ENCODE data around the gene RAE1. TPM values are rescaled to one million over a fixed set of nuclear protein-coding genes. Genes with fewer than 3 reads are reported as not detected.

The RAE1 gene
- total RNA-seq, 1 experiment from 2014 or later, result 31.3 TPM

DNA sequence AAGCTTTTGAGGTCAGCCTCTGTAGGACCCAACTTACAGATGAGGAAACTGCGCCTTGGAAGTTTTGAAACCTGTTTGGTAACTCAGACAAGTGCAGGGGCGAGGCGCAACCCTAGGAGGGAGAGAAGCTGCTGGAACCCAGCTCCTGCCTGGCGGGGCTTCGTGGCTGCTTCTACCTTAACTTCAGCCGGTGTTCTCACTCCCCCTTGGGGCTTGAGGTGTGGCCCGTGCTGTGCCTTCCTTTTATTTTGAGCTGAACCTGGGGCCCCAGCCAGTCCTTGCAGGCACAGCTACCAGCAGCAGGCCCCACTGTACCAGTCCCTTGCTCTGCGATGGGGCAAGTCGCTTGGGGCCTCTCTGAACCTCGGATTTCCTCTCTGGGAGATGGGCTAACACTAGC lies 52.2 kb downstream of the RAE1 start (continued):
- TF ChIP-seq, protein P1, sequence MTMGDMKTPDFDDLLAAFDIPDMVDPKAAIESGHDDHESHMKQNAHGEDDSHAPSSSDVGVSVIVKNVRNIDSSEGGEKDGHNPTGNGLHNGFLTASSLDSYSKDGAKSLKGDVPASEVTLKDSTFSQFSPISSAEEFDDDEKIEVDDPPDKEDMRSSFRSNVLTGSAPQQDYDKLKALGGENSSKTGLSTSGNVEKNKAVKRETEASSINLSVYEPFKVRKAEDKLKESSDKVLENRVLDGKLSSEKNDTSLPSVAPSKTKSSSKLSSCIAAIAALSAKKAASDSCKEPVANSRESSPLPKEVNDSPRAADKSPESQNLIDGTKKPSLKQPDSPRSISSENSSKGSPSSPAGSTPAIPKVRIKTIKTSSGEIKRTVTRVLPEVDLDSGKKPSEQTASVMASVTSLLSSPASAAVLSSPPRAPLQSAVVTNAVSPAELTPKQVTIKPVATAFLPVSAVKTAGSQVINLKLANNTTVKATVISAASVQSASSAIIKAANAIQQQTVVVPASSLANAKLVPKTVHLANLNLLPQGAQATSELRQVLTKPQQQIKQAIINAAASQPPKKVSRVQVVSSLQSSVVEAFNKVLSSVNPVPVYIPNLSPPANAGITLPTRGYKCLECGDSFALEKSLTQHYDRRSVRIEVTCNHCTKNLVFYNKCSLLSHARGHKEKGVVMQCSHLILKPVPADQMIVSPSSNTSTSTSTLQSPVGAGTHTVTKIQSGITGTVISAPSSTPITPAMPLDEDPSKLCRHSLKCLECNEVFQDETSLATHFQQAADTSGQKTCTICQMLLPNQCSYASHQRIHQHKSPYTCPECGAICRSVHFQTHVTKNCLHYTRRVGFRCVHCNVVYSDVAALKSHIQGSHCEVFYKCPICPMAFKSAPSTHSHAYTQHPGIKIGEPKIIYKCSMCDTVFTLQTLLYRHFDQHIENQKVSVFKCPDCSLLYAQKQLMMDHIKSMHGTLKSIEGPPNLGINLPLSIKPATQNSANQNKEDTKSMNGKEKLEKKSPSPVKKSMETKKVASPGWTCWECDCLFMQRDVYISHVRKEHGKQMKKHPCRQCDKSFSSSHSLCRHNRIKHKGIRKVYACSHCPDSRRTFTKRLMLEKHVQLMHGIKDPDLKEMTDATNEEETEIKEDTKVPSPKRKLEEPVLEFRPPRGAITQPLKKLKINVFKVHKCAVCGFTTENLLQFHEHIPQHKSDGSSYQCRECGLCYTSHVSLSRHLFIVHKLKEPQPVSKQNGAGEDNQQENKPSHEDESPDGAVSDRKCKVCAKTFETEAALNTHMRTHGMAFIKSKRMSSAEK (CRISPR knock-in tag; IDR thresholded peaks at IDR 0.05; ENCODE audit: borderline replicate concordance), result no peak

DNA sequence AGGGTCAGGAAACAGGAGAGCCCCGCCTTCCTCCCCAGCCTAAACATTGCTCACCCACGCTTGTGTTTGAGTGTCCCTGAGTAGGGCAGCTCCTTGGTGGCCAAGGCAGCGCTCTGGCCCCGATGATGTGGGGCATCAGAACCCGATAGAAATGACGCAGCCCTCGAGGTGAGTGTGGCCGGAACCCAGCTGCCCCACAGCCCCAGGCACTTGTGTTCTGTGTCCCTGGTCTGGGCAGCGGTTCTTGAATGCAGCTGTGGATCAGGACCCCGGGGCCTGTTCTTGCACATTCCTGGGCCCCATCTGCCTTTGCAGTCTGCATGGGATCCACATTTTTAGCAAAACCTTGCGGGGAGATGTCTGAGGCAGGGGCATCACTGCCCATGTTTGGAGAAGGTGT lies 53.0 kb downstream of the RAE1 start:
- Mint-ChIP-seq H3K36me3 (peaks cover 43% of the 10 kb centered on the region), H3K4me1 (no peaks in the 10 kb centered on the region; the same call in 1 of the 2 replicates), H3K4me3 (no peak overlapping the region), H3K27me3 (ENCODE audit: low read depth) (no peaks in the 10 kb centered on the region), H3K27ac (no peak overlapping the region), H3K9me3 (no peaks in the 10 kb centered on the region)
- ATAC-seq, result no peak
- DNase-seq (ENCODE audit: low spot score), result no peak
- ChIA-PET POLR2A (interaction anchor here (0.7 kb wide), 1 partner anchor 12 kb away, joined by 3 read pairs; no protein-coding TSS in a partner anchor), CTCF (no interaction called here)
- TF ChIP-seq, protein P2, sequence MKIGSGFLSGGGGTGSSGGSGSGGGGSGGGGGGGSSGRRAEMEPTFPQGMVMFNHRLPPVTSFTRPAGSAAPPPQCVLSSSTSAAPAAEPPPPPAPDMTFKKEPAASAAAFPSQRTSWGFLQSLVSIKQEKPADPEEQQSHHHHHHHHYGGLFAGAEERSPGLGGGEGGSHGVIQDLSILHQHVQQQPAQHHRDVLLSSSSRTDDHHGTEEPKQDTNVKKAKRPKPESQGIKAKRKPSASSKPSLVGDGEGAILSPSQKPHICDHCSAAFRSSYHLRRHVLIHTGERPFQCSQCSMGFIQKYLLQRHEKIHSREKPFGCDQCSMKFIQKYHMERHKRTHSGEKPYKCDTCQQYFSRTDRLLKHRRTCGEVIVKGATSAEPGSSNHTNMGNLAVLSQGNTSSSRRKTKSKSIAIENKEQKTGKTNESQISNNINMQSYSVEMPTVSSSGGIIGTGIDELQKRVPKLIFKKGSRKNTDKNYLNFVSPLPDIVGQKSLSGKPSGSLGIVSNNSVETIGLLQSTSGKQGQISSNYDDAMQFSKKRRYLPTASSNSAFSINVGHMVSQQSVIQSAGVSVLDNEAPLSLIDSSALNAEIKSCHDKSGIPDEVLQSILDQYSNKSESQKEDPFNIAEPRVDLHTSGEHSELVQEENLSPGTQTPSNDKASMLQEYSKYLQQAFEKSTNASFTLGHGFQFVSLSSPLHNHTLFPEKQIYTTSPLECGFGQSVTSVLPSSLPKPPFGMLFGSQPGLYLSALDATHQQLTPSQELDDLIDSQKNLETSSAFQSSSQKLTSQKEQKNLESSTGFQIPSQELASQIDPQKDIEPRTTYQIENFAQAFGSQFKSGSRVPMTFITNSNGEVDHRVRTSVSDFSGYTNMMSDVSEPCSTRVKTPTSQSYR (CRISPR knock-in tag; IDR thresholded peaks at IDR 0.05), result no peak
- TF ChIP-seq ZNF263 (CRISPR knock-in tag; IDR thresholded peaks at IDR 0.05; ENCODE audit: low read depth) (no peak), NFYB (CRISPR knock-in tag; conservative IDR thresholded peaks at IDR 0.05; ENCODE audit: low read depth) (no peak), ZNF423 (CRISPR knock-in tag; IDR thresholded peaks at IDR 0.05) (no peak), FOXK1 (CRISPR knock-in tag; IDR thresholded peaks at IDR 0.05) (no peak), KAT7 (CRISPR knock-in tag; IDR thresholded peaks at IDR 0.05; ENCODE audit: borderline replicate concordance) (no peak), GTF2I (CRISPR knock-in tag; conservative IDR thresholded peaks at IDR 0.05) (no peak), SMAD3 (CRISPR knock-in tag; IDR thresholded peaks at IDR 0.05; ENCODE audit: borderline replicate concordance) (no peak), ZNF671 (CRISPR knock-in tag; IDR thresholded peaks at IDR 0.05) (no peak), ESRRA (CRISPR knock-in tag; IDR thresholded peaks at IDR 0.05; ENCODE audit: borderline replicate concordance) (no peak), ZNF121 (CRISPR knock-in tag; IDR thresholded peaks at IDR 0.05) (no peak)
- TF ChIP-seq, protein P3, sequence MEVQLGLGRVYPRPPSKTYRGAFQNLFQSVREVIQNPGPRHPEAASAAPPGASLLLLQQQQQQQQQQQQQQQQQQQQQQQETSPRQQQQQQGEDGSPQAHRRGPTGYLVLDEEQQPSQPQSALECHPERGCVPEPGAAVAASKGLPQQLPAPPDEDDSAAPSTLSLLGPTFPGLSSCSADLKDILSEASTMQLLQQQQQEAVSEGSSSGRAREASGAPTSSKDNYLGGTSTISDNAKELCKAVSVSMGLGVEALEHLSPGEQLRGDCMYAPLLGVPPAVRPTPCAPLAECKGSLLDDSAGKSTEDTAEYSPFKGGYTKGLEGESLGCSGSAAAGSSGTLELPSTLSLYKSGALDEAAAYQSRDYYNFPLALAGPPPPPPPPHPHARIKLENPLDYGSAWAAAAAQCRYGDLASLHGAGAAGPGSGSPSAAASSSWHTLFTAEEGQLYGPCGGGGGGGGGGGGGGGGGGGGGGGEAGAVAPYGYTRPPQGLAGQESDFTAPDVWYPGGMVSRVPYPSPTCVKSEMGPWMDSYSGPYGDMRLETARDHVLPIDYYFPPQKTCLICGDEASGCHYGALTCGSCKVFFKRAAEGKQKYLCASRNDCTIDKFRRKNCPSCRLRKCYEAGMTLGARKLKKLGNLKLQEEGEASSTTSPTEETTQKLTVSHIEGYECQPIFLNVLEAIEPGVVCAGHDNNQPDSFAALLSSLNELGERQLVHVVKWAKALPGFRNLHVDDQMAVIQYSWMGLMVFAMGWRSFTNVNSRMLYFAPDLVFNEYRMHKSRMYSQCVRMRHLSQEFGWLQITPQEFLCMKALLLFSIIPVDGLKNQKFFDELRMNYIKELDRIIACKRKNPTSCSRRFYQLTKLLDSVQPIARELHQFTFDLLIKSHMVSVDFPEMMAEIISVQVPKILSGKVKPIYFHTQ (CRISPR knock-in tag; IDR thresholded peaks at IDR 0.05), result no peak
- TF ChIP-seq, protein P4, sequence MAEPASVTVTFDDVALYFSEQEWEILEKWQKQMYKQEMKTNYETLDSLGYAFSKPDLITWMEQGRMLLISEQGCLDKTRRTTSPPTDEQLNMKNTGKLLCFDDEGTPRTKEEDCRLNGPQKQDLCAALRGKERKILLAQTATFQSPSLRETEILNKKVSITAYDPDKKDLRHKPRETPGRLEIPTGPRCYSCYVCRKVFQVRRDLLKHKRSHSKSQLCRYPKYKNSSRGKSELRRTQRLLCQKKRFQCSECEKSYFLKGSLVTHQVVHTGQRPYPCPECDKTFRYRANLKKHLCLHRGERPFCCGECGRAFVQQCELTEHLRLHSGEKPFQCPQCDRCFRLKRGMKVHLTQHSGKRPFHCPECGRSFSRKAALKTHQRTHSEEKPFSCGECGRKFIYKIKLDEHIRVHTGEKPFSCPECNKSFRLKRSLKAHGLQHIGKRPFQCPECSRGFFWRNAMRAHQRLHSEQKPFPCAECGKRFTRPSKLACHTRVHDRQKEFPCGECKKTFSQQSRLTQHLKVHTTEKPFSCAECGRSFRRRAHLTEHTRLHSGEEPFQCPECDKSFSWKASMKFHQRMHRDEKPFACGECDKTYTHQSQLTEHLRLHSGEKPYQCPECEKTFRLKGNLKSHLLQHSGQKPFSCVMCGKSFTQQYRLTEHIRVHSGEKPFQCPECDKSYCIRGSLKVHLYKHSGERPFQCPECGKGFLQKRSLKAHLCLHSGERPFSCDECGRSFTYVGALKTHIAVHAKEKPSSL (CRISPR knock-in tag; conservative IDR thresholded peaks at IDR 0.05), result no peak

All from WTC11 (cell line).